Naive thymus-derived CD8-positive, alpha-beta T cell (primary cell): ENCODE measurements around the gene MTMR12. TPM values are rescaled to one million over a fixed set of nuclear protein-coding genes. Genes with fewer than 3 reads are reported as not detected.

ENCODE experiments used
- ATAC-seq, 2 donors: fragments of 150-1000 bp; cut with Tn5 transposase in 1 of 2; sonication (Bioruptor Pico), chemical (Tn5 transposase) in 1 of 2; 1 replicate in 1 of 2; 2 replicates in 1 of 2; pipeline ENCODE4 v1.10.0; 2021; ENCODE audit warnings: mild to moderate bottlenecking in 2 of 2, moderate library complexity in 2 of 2
- POLR2A ChIA-PET: fragments of 350-600 bp; sonication (Branson Sonifier 250); formaldehyde crosslinking; loops from one replicate; lab custom pipeline; 2021; ENCODE audit warnings: antibody characterized with exemption; lab: Charles Lee
- DNase-seq, 10 donors: peaks; one replicate each; pipeline versions ENCODE4 v3.0.0 to v3.0.0-alpha.2; 2020 to 2022
- H3K27ac Mint-ChIP-seq, 10 donors: one replicate each; pipeline ENCODE4 v1.8.0; 2020 to 2022; ENCODE audit warnings: mild to moderate bottlenecking in 10 of 10, mixed read lengths in 10 of 10, moderate library complexity in 4 of 10, inconsistent platforms in 1 of 10
- H3K27me3 Mint-ChIP-seq, 5 donors: one replicate each; pipeline ENCODE4 v1.8.0; 2021 to 2022; ENCODE audit warnings: mixed read lengths in 5 of 5
- H3K36me3 Mint-ChIP-seq, 3 donors: one replicate each; pipeline ENCODE4 v1.8.0; 2020 to 2022; ENCODE audit warnings: mixed read lengths in 3 of 3, mild to moderate bottlenecking in 2 of 3, inconsistent platforms in 1 of 3
- H3K4me1 Mint-ChIP-seq, 4 donors: one replicate each; pipeline ENCODE4 v1.8.0; 2021 to 2022; ENCODE audit warnings: mixed read lengths in 4 of 4
- H3K4me3 Mint-ChIP-seq, 10 donors: one replicate each; pipeline ENCODE4 v1.8.0; 2020 to 2022; ENCODE audit warnings: mild to moderate bottlenecking in 10 of 10, mixed read lengths in 10 of 10, moderate library complexity in 6 of 10, inconsistent platforms in 1 of 10
- H3K9me3 Mint-ChIP-seq, 9 donors: one replicate each; pipeline ENCODE4 v1.8.0; 2020 to 2022; ENCODE audit warnings: mixed read lengths in 9 of 9, mild to moderate bottlenecking in 3 of 9, inconsistent platforms in 1 of 9, moderate library complexity in 1 of 9
- polyA plus RNA-seq, 3 donors: library from polyadenylated mRNA; unstranded; fragments of 300-500 nt; fragmentation: Illumina TruSeq; gene quantifications; one replicate each; pipeline ENCODE4 v1.2.3, GENCODE V29; 2021
- total RNA-seq, 8 experiments: library from RNA in 2 of 8; stranded (reverse) in 2 of 8; gene quantifications; one replicate each; pipeline ENCODE4 v1.2.3 and lab custom pipeline; 2021 to 2026

Gene MTMR12
- total and polyA plus RNA-seq, 5 experiments from 2014 or later = 14.2 to 32.5 (median 17.2) TPM

- no peaks in the 10 kb centered on the region for H3K27me3 Mint-ChIP-seq
- H3K27ac Mint-ChIP-seq = peak overlapping the region in 4 of 10 donors; percentile 24 to 65 (median 50)
- POLR2A ChIA-PET = no interaction called here
- H3K36me3 Mint-ChIP-seq = peaks cover 0 to 42% (median 10%) of the 10 kb centered on the region in 3 donors
- DNase-seq = no peak
- no peaks in the 10 kb centered on the region for H3K9me3 Mint-ChIP-seq
- no peak for ATAC-seq
- peaks cover 19 to 73% (median 55%) of the 10 kb centered on the region in 4 donors for H3K4me1 Mint-ChIP-seq
- H3K4me3 Mint-ChIP-seq = no peak overlapping the region
Observed at GRCh38 chr5:32279223-32279622, 33.5 kb downstream of the MTMR12 start.

- no peak for ATAC-seq
Observed at GRCh38 chr5:32278406-32278805, 34.3 kb downstream of the MTMR12 start.

GRCh38 chr5:32277798-32278197 lies 34.9 kb downstream of the MTMR12 start:
- POLR2A ChIA-PET = no interaction called here
- H3K27me3 Mint-ChIP-seq = no peaks in the 10 kb centered on the region
- H3K27ac Mint-ChIP-seq = peak overlapping the region in 8 of 10 donors; percentile 55 to 86 (median 72)
- no peak for DNase-seq
- no peaks in the 10 kb centered on the region for H3K9me3 Mint-ChIP-seq
- no peak for ATAC-seq
- H3K36me3 Mint-ChIP-seq = peaks cover 0 to 56% (median 10%) of the 10 kb centered on the region in 3 donors
- no peak overlapping the region for H3K4me3 Mint-ChIP-seq
- peaks cover 17 to 66% (median 45%) of the 10 kb centered on the region in 4 donors for H3K4me1 Mint-ChIP-seq

More at GRCh38 chr5:32278406-32278805, 34.3 kb downstream of the MTMR12 start:
- H3K27ac Mint-ChIP-seq = peak overlapping the region in 7 of 10 donors; percentile 56 to 75 (median 69)
- POLR2A ChIA-PET = no interaction called here
- no peak overlapping the region for H3K4me3 Mint-ChIP-seq
- peaks cover 18 to 68% (median 50%) of the 10 kb centered on the region in 4 donors for H3K4me1 Mint-ChIP-seq
- peaks cover 0 to 50% (median 10%) of the 10 kb centered on the region in 3 donors for H3K36me3 Mint-ChIP-seq
- no peak for DNase-seq
- H3K9me3 Mint-ChIP-seq = no peaks in the 10 kb centered on the region
- H3K27me3 Mint-ChIP-seq = no peaks in the 10 kb centered on the region

GRCh38 chr5:32276173-32276853 lies 36.4 kb downstream of the MTMR12 start:
- POLR2A ChIA-PET = interaction anchor here (0.6 kb wide), 1 partner anchor 168 kb away, joined by 5 read pairs; the partner anchor contains the start of gene ZFR
- peak in 3 of 10 donors; percentile 20 to 45 (median 41) for DNase-seq
- Mint-ChIP-seq H3K36me3 (peaks cover 0 to 57% (median 15%) of the 10 kb centered on the region in 3 donors), H3K4me3 (peak overlapping the region in 4 of 10 donors; percentile 11 to 43 (median 24)), H3K27me3 (no peaks in the 10 kb centered on the region), H3K27ac (peak overlapping the region in 8 of 10 donors; percentile 45 to 93 (median 74)), H3K9me3 (no peaks in the 10 kb centered on the region), H3K4me1 (peaks cover 18 to 57% (median 39%) of the 10 kb centered on the region in 4 donors)
- ATAC-seq = peak; percentile 91 to 92

GRCh38 chr5:32275396-32275741 lies 37.4 kb downstream of the MTMR12 start:
- no peaks in the 10 kb centered on the region for H3K9me3 Mint-ChIP-seq
- DNase-seq = no peak
- H3K4me1 Mint-ChIP-seq = peaks cover 13 to 48% (median 31%) of the 10 kb centered on the region in 4 donors
- H3K27ac Mint-ChIP-seq = peak overlapping the region in 5 of 10 donors; percentile 36 to 75 (median 43)
- no peaks in the 10 kb centered on the region for H3K27me3 Mint-ChIP-seq
- H3K36me3 Mint-ChIP-seq = peaks cover 0 to 61% (median 12%) of the 10 kb centered on the region in 3 donors
- ATAC-seq = no peak
- no peak overlapping the region for H3K4me3 Mint-ChIP-seq
- POLR2A ChIA-PET = no interaction called here

- Mint-ChIP-seq H3K36me3 (peaks cover 0 to 64% (median 12%) of the 10 kb centered on the region in 3 donors), H3K4me1 (peaks cover 13 to 43% (median 28%) of the 10 kb centered on the region in 4 donors), H3K9me3 (no peaks in the 10 kb centered on the region), H3K27me3 (no peaks in the 10 kb centered on the region), H3K27ac (peak overlapping the region in 1 of 10 donors; percentile 36), H3K4me3 (no peak overlapping the region)
- DNase-seq (no peak), ATAC-seq (no peak)
- POLR2A ChIA-PET = no interaction called here
Observed at GRCh38 chr5:32274548-32275395, 38.0 kb downstream of the MTMR12 start.

- Mint-ChIP-seq H3K27me3 (no peaks in the 10 kb centered on the region), H3K4me1 (peaks cover 12 to 36% (median 25%) of the 10 kb centered on the region in 4 donors), H3K36me3 (peaks cover 0 to 69% (median 12%) of the 10 kb centered on the region in 3 donors), H3K27ac (peak overlapping the region in 3 of 10 donors; percentile 8 to 76 (median 22)), H3K9me3 (no peaks in the 10 kb centered on the region), H3K4me3 (no peak overlapping the region)
- no peak for DNase-seq
- ATAC-seq = no peak
- POLR2A ChIA-PET = no interaction called here
Observed at GRCh38 chr5:32273821-32274220, 38.9 kb downstream of the MTMR12 start.

- H3K27ac Mint-ChIP-seq = peak overlapping the region in 1 of 10 donors; percentile 29
- H3K36me3 Mint-ChIP-seq = peaks cover 0 to 77% (median 17%) of the 10 kb centered on the region in 3 donors
- no peaks in the 10 kb centered on the region for H3K27me3 Mint-ChIP-seq
- H3K4me3 Mint-ChIP-seq = no peak overlapping the region
- POLR2A ChIA-PET = no interaction called here
- peaks cover 10 to 26% (median 15%) of the 10 kb centered on the region in 4 donors for H3K4me1 Mint-ChIP-seq
- no peaks in the 10 kb centered on the region for H3K9me3 Mint-ChIP-seq
- DNase-seq (no peak), ATAC-seq (no peak)
Observed at GRCh38 chr5:32272746-32273145, 40.0 kb downstream of the MTMR12 start.

GRCh38 chr5:32270946-32271345 lies 41.8 kb downstream of the MTMR12 start:
- Mint-ChIP-seq H3K36me3 (peaks cover 0 to 92% (median 19%) of the 10 kb centered on the region in 3 donors), H3K4me3 (no peak overlapping the region), H3K9me3 (no peaks in the 10 kb centered on the region), H3K4me1 (peaks cover 0 to 8% (median 5%) of the 10 kb centered on the region in 4 donors), H3K27ac (peak overlapping the region in 2 of 10 donors; percentile 32 to 62), H3K27me3 (no peaks in the 10 kb centered on the region)
- DNase-seq (no peak), ATAC-seq (no peak)
- POLR2A ChIA-PET = interaction anchor here (0.7 kb wide), 1 partner anchor 174 kb away, joined by 3 read pairs; the partner anchor contains the start of gene ZFR

- POLR2A ChIA-PET = no interaction called here
- Mint-ChIP-seq H3K27ac (no peak overlapping the region), H3K27me3 (no peaks in the 10 kb centered on the region), H3K4me1 (peaks cover 0 to 7% (median under 1%) of the 10 kb centered on the region in 4 donors), H3K36me3 (peaks cover 0 to 94% (median 19%) of the 10 kb centered on the region in 3 donors), H3K4me3 (no peak overlapping the region), H3K9me3 (no peaks in the 10 kb centered on the region)
- ATAC-seq (no peak), DNase-seq (no peak)
Observed at GRCh38 chr5:32270178-32270577, 42.6 kb downstream of the MTMR12 start.

GRCh38 chr5:32265902-32266301 lies 46.8 kb downstream of the MTMR12 start:
- H3K36me3 Mint-ChIP-seq = peaks cover 6 to 93% (median 33%) of the 10 kb centered on the region in 3 donors
- DNase-seq (no peak), ATAC-seq (no peak)
- peaks cover 0 to 7% (median 4%) of the 10 kb centered on the region in 4 donors for H3K4me1 Mint-ChIP-seq
- POLR2A ChIA-PET = no interaction called here
- H3K27ac Mint-ChIP-seq = peak overlapping the region in 4 of 10 donors; percentile 6 to 74 (median 29)
- H3K27me3 Mint-ChIP-seq = no peaks in the 10 kb centered on the region
- H3K9me3 Mint-ChIP-seq = no peaks in the 10 kb centered on the region
- no peak overlapping the region for H3K4me3 Mint-ChIP-seq

- Mint-ChIP-seq H3K27ac (peak overlapping the region in 1 of 10 donors; percentile 34), H3K4me3 (no peak overlapping the region), H3K9me3 (no peaks in the 10 kb centered on the region), H3K27me3 (no peaks in the 10 kb centered on the region), H3K36me3 (peaks cover 6 to 89% (median 37%) of the 10 kb centered on the region in 3 donors), H3K4me1 (peaks cover 0 to 11% (median 4%) of the 10 kb centered on the region in 4 donors)
- no peak for DNase-seq
- POLR2A ChIA-PET = interaction anchor here (0.7 kb wide), 1 partner anchor 1059 kb away, joined by 4 read pairs; no protein-coding TSS in a partner anchor
- ATAC-seq = no peak
Observed at GRCh38 chr5:32264957-32265572, 47.7 kb downstream of the MTMR12 start.
